GM21576 (cell line): Measurements from ENCODE around the gene RABL6.

ENCODE experiments used
- ATAC-seq: cut with Tn5 transposase; IDR thresholded peaks from one replicate; pipeline ENCODE4 v1.9.1; 2021; ENCODE audit warnings: mild to moderate bottlenecking, moderate library complexity; ENCODE audit not compliant: unreplicated experiment

RABL6 gene

GRCh38 chr9:136814725-136815421, 7.1 kb downstream of the RABL6 start:
- no peak for ATAC-seq

GRCh38 chr9:136815422-136815782, 7.7 kb downstream of the RABL6 start:
- ATAC-seq, result no peak

- ATAC-seq, result no peak
Measured at GRCh38 chr9:136820971-136821825, 13.4 kb downstream of the RABL6 start.

GRCh38 chr9:136821826-136822544, 14.2 kb downstream of the RABL6 start:
- ATAC-seq, result no peak

- no peak for ATAC-seq
Measured at GRCh38 chr9:136823136-136824046, 15.6 kb downstream of the RABL6 start.

- ATAC-seq, result no peak
Measured at GRCh38 chr9:136824496-136825225, 16.9 kb downstream of the RABL6 start.

GRCh38 chr9:136825295-136826187, 17.8 kb downstream of the RABL6 start:
- ATAC-seq, result no peak

GRCh38 chr9:136826188-136826541, 18.4 kb downstream of the RABL6 start:
- ATAC-seq, result no peak

GRCh38 chr9:136826703-136827582, 19.2 kb downstream of the RABL6 start:
- ATAC-seq, result no peak

GRCh38 chr9:136827794-136828473, 20.2 kb downstream of the RABL6 start:
- ATAC-seq, result no peak

GRCh38 chr9:136828474-136829140, 20.9 kb downstream of the RABL6 start:
- no peak for ATAC-seq

GRCh38 chr9:136829412-136829811, 21.7 kb downstream of the RABL6 start:
- no peak for ATAC-seq

- no peak for ATAC-seq
Measured at GRCh38 chr9:136829981-136830885, 22.5 kb downstream of the RABL6 start.

- no peak for ATAC-seq
Measured at GRCh38 chr9:136831002-136831719, 23.4 kb downstream of the RABL6 start.

- no peak for ATAC-seq
Measured at GRCh38 chr9:136831720-136832104, 24.0 kb downstream of the RABL6 start.
